DND-41 (cell line): ENCODE results near the gene KRT12.

ENCODE experiments used
- ATAC-seq: fragments of 200-7000 bp; cut with Tn5 transposase; 3 replicates; pipeline ENCODE4 v1.9.1; 2021; ENCODE audit warnings: low read depth; ENCODE audit not compliant: insufficient read depth
- DNase-seq: peaks from one replicate; pipeline ENCODE4 v3.0.0-alpha.2; 2020
- H2AFZ ChIP-seq: 2 replicates; pipeline ENCODE4 v1.6.0; 2012; ENCODE audit warnings: low read depth, low read length
- H3K27ac ChIP-seq: 2 replicates; pipeline ENCODE4 v1.5.1; 2012; ENCODE audit warnings: low read length, inconsistent platforms
- H3K27me3 ChIP-seq: fragments of 200-600 bp; sonication (generic); 2 replicates; pipeline ENCODE4 v1.6.0; 2012; ENCODE audit warnings: low read length, mild to moderate bottlenecking, inconsistent platforms; ENCODE audit not compliant: insufficient read depth, poor library complexity
- H3K36me3 ChIP-seq: 2 replicates; pipeline ENCODE4 v1.5.1; 2012; ENCODE audit warnings: low read length, inconsistent platforms; ENCODE audit not compliant: insufficient read depth
- H3K4me1 ChIP-seq: 2 replicates; pipeline ENCODE4 v1.5.1; 2012; ENCODE audit warnings: mild to moderate bottlenecking, low read length; ENCODE audit not compliant: insufficient read depth
- H3K4me2 ChIP-seq: 2 replicates; pipeline ENCODE4 v1.6.0; 2012; ENCODE audit warnings: mild to moderate bottlenecking, moderate library complexity, low read length, inconsistent platforms; ENCODE audit not compliant: insufficient read depth
- H3K4me3 ChIP-seq, 2 experiments: fragments of 200-600 bp in 1 of 2; shearing (Covaris generic) in 1 of 2; 2 replicates each; pipeline ENCODE4 v1.5.1; 2012 to 2016; ENCODE audit warnings: inconsistent platforms in 2 of 2, low read length in 2 of 2, mild to moderate bottlenecking in 2 of 2, low read depth in 1 of 2, moderate library complexity in 1 of 2
- H3K79me2 ChIP-seq: 2 replicates; pipeline ENCODE4 v1.6.0; 2012; ENCODE audit warnings: low read length, inconsistent platforms; ENCODE audit not compliant: insufficient read depth
- H3K9ac ChIP-seq: 2 replicates; pipeline ENCODE4 v1.6.0; 2012; ENCODE audit warnings: low read depth, mild to moderate bottlenecking, inconsistent platforms, low read length, moderate library complexity
- H3K9me3 ChIP-seq: 2 replicates; pipeline ENCODE4 v1.5.1; 2012; ENCODE audit warnings: low read length, moderate library complexity, mild to moderate bottlenecking, inconsistent platforms; ENCODE audit not compliant: insufficient read depth, severe bottlenecking
- H4K20me1 ChIP-seq: 2 replicates; pipeline ENCODE4 v1.6.0; 2012; ENCODE audit warnings: low read length; ENCODE audit not compliant: insufficient read depth
- EZH2 ChIP-seq: IDR thresholded peaks from 3 replicates; pipeline ENCODE4 v1.6.1; 2012; ENCODE audit warnings: borderline replicate concordance, low read depth, mild to moderate bottlenecking, moderate library complexity, low read length, inconsistent platforms; ENCODE audit not compliant: severe bottlenecking
- TF ChIP-seq, protein P1 (sequence below): IDR thresholded peaks from 2 replicates; pipeline ENCODE4 v1.5.1; 2012; ENCODE audit warnings: borderline replicate concordance, low read length, moderate library complexity, mild to moderate bottlenecking; ENCODE audit not compliant: poor library complexity, severe bottlenecking; ENCODE audit errors: extremely low read depth

Gene KRT12

DNA sequence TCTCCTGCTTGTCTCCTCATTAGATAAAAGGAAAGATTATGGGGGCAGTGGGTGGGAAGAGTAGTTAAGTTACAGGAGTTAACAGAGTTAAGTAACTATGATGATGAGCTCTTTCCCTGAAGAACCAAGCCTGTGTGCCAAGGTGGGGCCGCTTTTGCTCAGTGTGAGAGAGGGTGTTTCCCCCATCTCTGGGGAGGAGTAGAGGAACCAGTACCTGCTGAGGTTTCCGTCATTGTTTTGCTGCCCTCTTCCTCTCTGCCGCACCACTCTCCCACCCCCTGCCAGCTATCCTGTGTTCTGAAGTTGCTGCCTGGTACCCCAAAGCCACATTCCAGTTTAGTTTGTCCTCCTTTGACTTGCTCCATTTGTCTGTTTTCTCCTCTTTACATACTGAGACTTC, 23.8 kb downstream of the KRT12 start:
- no peak for DNase-seq

GRCh38 chr17:40841246-40841645, 25.8 kb downstream of the KRT12 start:
- no peak overlapping the region for H3K4me3 ChIP-seq
- H3K27ac ChIP-seq: no peak overlapping the region
- H3K36me3 ChIP-seq: no peaks in the 10 kb centered on the region
- TF ChIP-seq EZH2: no peak
- TF ChIP-seq, protein P1, sequence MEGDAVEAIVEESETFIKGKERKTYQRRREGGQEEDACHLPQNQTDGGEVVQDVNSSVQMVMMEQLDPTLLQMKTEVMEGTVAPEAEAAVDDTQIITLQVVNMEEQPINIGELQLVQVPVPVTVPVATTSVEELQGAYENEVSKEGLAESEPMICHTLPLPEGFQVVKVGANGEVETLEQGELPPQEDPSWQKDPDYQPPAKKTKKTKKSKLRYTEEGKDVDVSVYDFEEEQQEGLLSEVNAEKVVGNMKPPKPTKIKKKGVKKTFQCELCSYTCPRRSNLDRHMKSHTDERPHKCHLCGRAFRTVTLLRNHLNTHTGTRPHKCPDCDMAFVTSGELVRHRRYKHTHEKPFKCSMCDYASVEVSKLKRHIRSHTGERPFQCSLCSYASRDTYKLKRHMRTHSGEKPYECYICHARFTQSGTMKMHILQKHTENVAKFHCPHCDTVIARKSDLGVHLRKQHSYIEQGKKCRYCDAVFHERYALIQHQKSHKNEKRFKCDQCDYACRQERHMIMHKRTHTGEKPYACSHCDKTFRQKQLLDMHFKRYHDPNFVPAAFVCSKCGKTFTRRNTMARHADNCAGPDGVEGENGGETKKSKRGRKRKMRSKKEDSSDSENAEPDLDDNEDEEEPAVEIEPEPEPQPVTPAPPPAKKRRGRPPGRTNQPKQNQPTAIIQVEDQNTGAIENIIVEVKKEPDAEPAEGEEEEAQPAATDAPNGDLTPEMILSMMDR: no peak
- no peaks in the 10 kb centered on the region for H3K9me3 ChIP-seq
- no peaks in the 10 kb centered on the region for H3K27me3 ChIP-seq
- H3K4me1 ChIP-seq: no peaks in the 10 kb centered on the region
- ATAC-seq (no peak), DNase-seq (no peak)
- H4K20me1 ChIP-seq: no peaks in the 10 kb centered on the region
- no peak overlapping the region for H3K4me2 ChIP-seq
- no peak overlapping the region for H2AFZ ChIP-seq
- no peaks in the 10 kb centered on the region for H3K79me2 ChIP-seq
- H3K9ac ChIP-seq: no peak overlapping the region

More for the DNA sequence above, 23.8 kb downstream of the KRT12 start:
- no peaks in the 10 kb centered on the region for H3K36me3 ChIP-seq
- no peak overlapping the region for H3K27ac ChIP-seq
- no peak for TF ChIP-seq EZH2
- TF ChIP-seq, protein P1: no peak
- no peak overlapping the region for H3K9ac ChIP-seq
- H3K27me3 ChIP-seq: no peaks in the 10 kb centered on the region
- no peak for ATAC-seq
- no peaks in the 10 kb centered on the region for H3K79me2 ChIP-seq
- H3K4me2 ChIP-seq: no peak overlapping the region
- no peaks in the 10 kb centered on the region for H4K20me1 ChIP-seq
- H3K4me1 ChIP-seq: no peaks in the 10 kb centered on the region
- no peak overlapping the region for H2AFZ ChIP-seq
- H3K4me3 ChIP-seq: no peak overlapping the region
- H3K9me3 ChIP-seq: no peaks in the 10 kb centered on the region

DNA sequence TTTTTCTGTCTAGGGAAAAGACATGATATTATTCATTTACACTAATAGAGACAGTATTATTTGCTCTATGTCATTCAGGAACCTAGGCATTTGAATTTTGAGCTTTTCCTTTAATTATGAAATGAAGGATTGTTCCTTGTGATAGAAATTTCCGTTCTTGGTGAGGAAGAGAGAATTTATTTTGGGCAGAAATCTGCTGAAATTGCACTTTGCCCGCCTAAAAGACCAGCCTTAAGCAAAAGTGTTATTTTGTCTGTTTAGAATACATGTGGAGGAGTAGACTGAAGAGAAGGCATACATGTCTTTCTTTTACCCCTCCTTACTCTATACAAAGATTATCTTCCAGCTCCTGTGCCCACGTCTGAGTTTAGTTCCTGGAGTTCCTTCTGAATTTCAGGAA, 27.8 kb downstream of the KRT12 start:
- Histone ChIP-seq H3K9ac (no peak overlapping the region), H3K4me1 (no peaks in the 10 kb centered on the region), H3K36me3 (peaks cover 6% of the 10 kb centered on the region; the same call in 1 of the 2 replicates), H4K20me1 (no peaks in the 10 kb centered on the region), H3K79me2 (no peaks in the 10 kb centered on the region), H3K27me3 (no peaks in the 10 kb centered on the region), H3K4me2 (no peak overlapping the region), H2AFZ (no peak overlapping the region), H3K4me3 (no peak overlapping the region), H3K27ac (no peak overlapping the region), H3K9me3 (no peaks in the 10 kb centered on the region)
- DNase-seq: no peak
- TF ChIP-seq, protein P1: no peak
- TF ChIP-seq EZH2: no peak
- no peak for ATAC-seq

GRCh38 chr17:40836020-40836419, 31.0 kb downstream of the KRT12 start:
- Histone ChIP-seq H3K9ac (no peak overlapping the region), H2AFZ (no peak overlapping the region), H3K27me3 (no peaks in the 10 kb centered on the region), H3K79me2 (no peaks in the 10 kb centered on the region), H3K4me2 (no peak overlapping the region), H3K4me3 (no peak overlapping the region), H3K36me3 (peaks cover 6% of the 10 kb centered on the region; the same call in 1 of the 2 replicates), H3K27ac (no peak overlapping the region), H3K4me1 (no peaks in the 10 kb centered on the region), H3K9me3 (no peaks in the 10 kb centered on the region), H4K20me1 (no peaks in the 10 kb centered on the region)
- no peak for DNase-seq
- ATAC-seq: no peak
- TF ChIP-seq, protein P1: no peak
- TF ChIP-seq EZH2: no peak
